HG02870 (cell line): ENCODE measurements around the gene SEPTIN7.

ENCODE experiments used
- ATAC-seq: cut with Tn5 transposase; IDR thresholded peaks from one replicate; pipeline ENCODE4 v1.9.1; 2021; ENCODE audit warnings: mild to moderate bottlenecking, moderate library complexity; ENCODE audit not compliant: unreplicated experiment

Gene SEPTIN7

GRCh38 chr7:35828817-35829216 lies 28.0 kb downstream of the SEPTIN7 start:
- no peak for ATAC-seq

GRCh38 chr7:35831208-35831607 lies 30.4 kb downstream of the SEPTIN7 start:
- ATAC-seq: no peak

- no peak for ATAC-seq
Measured at GRCh38 chr7:35839860-35840854, 39.3 kb downstream of the SEPTIN7 start.

- no peak for ATAC-seq
Measured at GRCh38 chr7:35846816-35847412, 46.1 kb downstream of the SEPTIN7 start.

GRCh38 chr7:35848725-35849124 lies 47.9 kb downstream of the SEPTIN7 start:
- ATAC-seq: no peak

- ATAC-seq: no peak
Measured at GRCh38 chr7:35849158-35849831, 48.4 kb downstream of the SEPTIN7 start.

GRCh38 chr7:35849954-35850353 lies 49.1 kb downstream of the SEPTIN7 start:
- ATAC-seq: no peak
